GM23338 (cell line): ENCODE data around the gene LRRTM2. TPM values are rescaled to one million over a fixed set of nuclear protein-coding genes. Genes with fewer than 3 reads are reported as not detected.

Experiments used
- ATAC-seq: fragments of 200-7000 bp; cut with Tn5 transposase; 3 replicates; pipeline ENCODE4 v1.9.1; 2020
- DNase-seq: peaks from one replicate; pipeline ENCODE4 v3.0.0-alpha.2; 2015; ENCODE audit warnings: low spot score
- H2AFZ ChIP-seq: fragments of 200-600 bp; sonication (generic); 2 replicates; pipeline ENCODE4 v1.8.0; 2016; ENCODE audit warnings: antibody characterized with exemption, mild to moderate bottlenecking, moderate library complexity
- H3F3A ChIP-seq: fragments of 200-600 bp; sonication (generic); replicated peaks from 2 replicates; pipeline ENCODE4 v1.8.0; 2017; ENCODE audit warnings: antibody characterized with exemption, mixed run types, low read depth
- H3K27ac ChIP-seq: fragments of 200-600 bp; sonication (generic); 2 replicates; pipeline ENCODE4 v1.6.1; 2016; ENCODE audit warnings: low read depth
- H3K27me3 ChIP-seq: fragments of 200-600 bp; sonication (generic); 2 replicates; pipeline ENCODE4 v1.8.0; 2016; ENCODE audit warnings: mild to moderate bottlenecking, mixed run types, moderate library complexity; ENCODE audit not compliant: insufficient read depth
- H3K36me3 ChIP-seq: fragments of 200-600 bp; sonication (generic); 2 replicates; pipeline ENCODE4 v1.8.0; 2016; ENCODE audit warnings: mild to moderate bottlenecking; ENCODE audit not compliant: insufficient read depth
- H3K4me1 ChIP-seq: fragments of 200-600 bp; sonication (generic); 2 replicates; pipeline ENCODE4 v1.8.0; 2016; ENCODE audit warnings: mild to moderate bottlenecking, moderate library complexity; ENCODE audit not compliant: insufficient read depth
- H3K4me2 ChIP-seq: fragments of 200-600 bp; sonication (generic); 2 replicates; pipeline ENCODE4 v1.7.1; 2017; ENCODE audit warnings: mixed run types
- H3K4me3 ChIP-seq: fragments of 200-600 bp; sonication (generic); 2 replicates; pipeline ENCODE4 v1.6.1; 2016; ENCODE audit warnings: mixed run types
- H3K79me2 ChIP-seq: fragments of 200-600 bp; sonication (generic); replicated peaks from 2 replicates; pipeline ENCODE4 v1.8.0; 2017; ENCODE audit warnings: mild to moderate bottlenecking; ENCODE audit not compliant: insufficient read depth
- H3K9me2 ChIP-seq: fragments of 200-600 bp; sonication (generic); 2 replicates; pipeline ENCODE4 v1.8.0; 2017; ENCODE audit not compliant: insufficient read depth
- H4K20me1 ChIP-seq: fragments of 200-600 bp; sonication (generic); replicated peaks from 2 replicates; pipeline ENCODE4 v1.8.0; 2017; ENCODE audit warnings: mild to moderate bottlenecking; ENCODE audit not compliant: insufficient read depth
- H3K27ac Mint-ChIP-seq: 2 replicates; pipeline ENCODE4 v1.8.0; 2020; ENCODE audit warnings: inconsistent platforms, mild to moderate bottlenecking, moderate library complexity, mixed read lengths
- H3K27me3 Mint-ChIP-seq: 3 replicates; pipeline ENCODE4 v1.8.0; 2022; ENCODE audit warnings: low read depth, mild to moderate bottlenecking, moderate library complexity, mixed read lengths, inconsistent platforms; ENCODE audit not compliant: insufficient read depth, poor library complexity
- H3K36me3 Mint-ChIP-seq: 3 replicates; pipeline ENCODE4 v1.8.0; 2021; ENCODE audit warnings: low read depth, mild to moderate bottlenecking, inconsistent platforms, moderate library complexity, mixed read lengths
- H3K4me1 Mint-ChIP-seq: 3 replicates; pipeline ENCODE4 v1.8.0; 2020; ENCODE audit warnings: mild to moderate bottlenecking, inconsistent platforms, mixed read lengths
- H3K4me3 Mint-ChIP-seq: 3 replicates; pipeline ENCODE4 v1.8.0; 2021; ENCODE audit warnings: moderate library complexity, mild to moderate bottlenecking, inconsistent platforms, mixed read lengths
- H3K9me3 Mint-ChIP-seq: 3 replicates; pipeline ENCODE4 v1.8.0; 2020; ENCODE audit warnings: moderate library complexity, mild to moderate bottlenecking, inconsistent platforms, mixed read lengths
- CREB1 ChIP-seq: fragments of 250-450 bp; sonication (Bioruptor Pico); IDR thresholded peaks from 2 replicates; pipeline ENCODE4 v1.5.0; 2020; ENCODE audit warnings: low read depth, mild to moderate bottlenecking, moderate library complexity
- CTCF ChIP-seq, 2 experiments: fragments of 200-600 bp in 1 of 2; sonication (generic) in 1 of 2; conservative IDR thresholded peaks; 2 replicates each; pipeline versions ENCODE4 v1.5.1 to v1.6.1; 2016 to 2017; ENCODE audit warnings: antibody characterized with exemption in 2 of 2, low read depth in 2 of 2, mild to moderate bottlenecking in 2 of 2, moderate library complexity in 1 of 2
- ETS1 ChIP-seq: IDR thresholded peaks from 2 replicates; pipeline ENCODE4 v1.6.1; 2016; ENCODE audit warnings: antibody characterized with exemption
- EZH2 ChIP-seq: fragments of 200-600 bp; sonication (generic); IDR thresholded peaks from one replicate; pipeline ENCODE4 v1.8.0; 2017; ENCODE audit warnings: antibody characterized with exemption, mild to moderate bottlenecking, low read depth; ENCODE audit not compliant: unreplicated experiment
- EZH2phosphoT487 ChIP-seq: fragments of 200-600 bp; sonication (generic); IDR thresholded peaks from one replicate; pipeline ENCODE4 v1.8.1; 2018; ENCODE audit warnings: antibody characterized with exemption; ENCODE audit not compliant: unreplicated experiment
- JUNB ChIP-seq: IDR thresholded peaks from one replicate; pipeline ENCODE4 v1.6.1; 2016; ENCODE audit warnings: antibody characterized with exemption; ENCODE audit not compliant: unreplicated experiment
- NANOG ChIP-seq: IDR thresholded peaks from 2 replicates; pipeline ENCODE4 v1.6.1; 2016; ENCODE audit warnings: antibody characterized with exemption, borderline replicate concordance
- POLR2AphosphoS5 ChIP-seq: IDR thresholded peaks from 2 replicates; pipeline ENCODE4 v1.6.1; 2016; ENCODE audit warnings: antibody characterized with exemption, low read depth
- REST ChIP-seq: IDR thresholded peaks from one replicate; pipeline ENCODE4 v1.6.1; 2018; ENCODE audit warnings: antibody characterized with exemption; ENCODE audit not compliant: unreplicated experiment
- STAT1 ChIP-seq: IDR thresholded peaks from one replicate; pipeline ENCODE4 v1.6.1; 2016; ENCODE audit warnings: antibody characterized with exemption; ENCODE audit not compliant: unreplicated experiment
- ZNF114 ChIP-seq: fragments of 250-450 bp; sonication (Bioruptor Pico); IDR thresholded peaks from 2 replicates; pipeline ENCODE4 v1.5.0; 2020; ENCODE audit warnings: mild to moderate bottlenecking, moderate library complexity
- ZNF331 ChIP-seq: fragments of 250-450 bp; sonication (Bioruptor Pico); IDR thresholded peaks from 2 replicates; pipeline ENCODE4 v1.5.0; 2020; ENCODE audit warnings: low read depth, mild to moderate bottlenecking, moderate library complexity
- ZNF462 ChIP-seq: fragments of 250-450 bp; sonication (Bioruptor Pico); IDR thresholded peaks from 2 replicates; pipeline ENCODE4 v1.5.0; 2020; ENCODE audit warnings: mild to moderate bottlenecking, moderate library complexity
- polyA plus RNA-seq: library from polyadenylated mRNA; unstranded; fragments of >200 nt; fragmentation: Nextera tagmentation; extraction: Ambion mirVana; gene quantifications from 2 replicates; pipeline ENCODE4 v1.2.1, GENCODE V29; 2016
- total RNA-seq: library from RNA; depleted of rRNA; stranded (reverse); fragments of >200 nt; shearing (Covaris generic); gene quantifications from 2 replicates; pipeline ENCODE4 v1.2.3, GENCODE V29; 2014

The LRRTM2 gene
- total and polyA plus RNA-seq, 2 experiments from 2014 or later = 1.5 TPM; not detected in 1

- Mint-ChIP-seq H3K9me3 (no peaks in the 10 kb centered on the region), H3K4me1 (peaks cover 10% of the 10 kb centered on the region; the same call in 2 of the 3 replicates), H3K4me3 (no peak overlapping the region), H3K27ac (no peak overlapping the region), H3K27me3 (peaks cover 3% of the 10 kb centered on the region), H3K36me3 (peaks cover 23% of the 10 kb centered on the region)
- no peaks in the 10 kb centered on the region for H3F3A ChIP-seq
- no peak overlapping the region for H3K4me2 ChIP-seq
- H3K9me2 ChIP-seq = no peaks in the 10 kb centered on the region
- no peaks in the 10 kb centered on the region; the same call in 1 of the 2 replicates for H3K4me1 ChIP-seq
- no peak for DNase-seq
- no peak for TF ChIP-seq ZNF331 (CRISPR knock-in tag)
- TF ChIP-seq STAT1 = no peak
- TF ChIP-seq JUNB = no peak
- TF ChIP-seq NANOG = no peak
- TF ChIP-seq ZNF462 = no peak
- TF ChIP-seq CTCF (conservative IDR thresholded peaks at IDR 0.05; ENCODE audit: low read depth in 2 of 2) = no peak
- no peak for TF ChIP-seq EZH2
- TF ChIP-seq POLR2AphosphoS5 = no peak
- TF ChIP-seq EZH2phosphoT487 = no peak
- no peak for TF ChIP-seq ETS1
- no peak for TF ChIP-seq ZNF114
- no peak for TF ChIP-seq CREB1 (CRISPR knock-in tag)
- no peak for TF ChIP-seq REST
- no peak overlapping the region for H2AFZ ChIP-seq
- no peaks in the 10 kb centered on the region for H3K27me3 ChIP-seq
- ATAC-seq = no peak
- no peak overlapping the region for H3K4me3 ChIP-seq
- H3K36me3 ChIP-seq = peaks cover 2% of the 10 kb centered on the region; the same call in 1 of the 2 replicates
- peaks cover 10% of the 10 kb centered on the region; the same call in 1 of the 2 replicates for H3K79me2 ChIP-seq
- no peak overlapping the region for H3K27ac ChIP-seq
- H4K20me1 ChIP-seq = no peaks in the 10 kb centered on the region; the same call in 1 of the 2 replicates
These were observed 45.0 kb upstream of the LRRTM2 start for GRCh38 chr5:138920181-138920580.
